Endodermal cell (in vitro differentiated cells): ENCODE measurements around the gene SLC36A3. TPM values are rescaled to one million over a fixed set of nuclear protein-coding genes. Genes with fewer than 3 reads are reported as not detected.

Experiments
- DNase-seq: peaks from one replicate; pipeline ENCODE4 v3.0.0-alpha.2; 2017
- H3K27ac ChIP-seq: 2 replicates; pipeline ENCODE4 v1.5.1; 2013; ENCODE audit warnings: mild to moderate bottlenecking, low read depth, low read length, moderate library complexity
- H3K27me3 ChIP-seq: 2 replicates; pipeline ENCODE4 v1.6.1; 2013; ENCODE audit warnings: mild to moderate bottlenecking, low read length, moderate library complexity; ENCODE audit not compliant: insufficient read depth, control insufficient read depth, poor library complexity, severe bottlenecking
- H3K36me3 ChIP-seq: 2 replicates; pipeline ENCODE4 v1.7.0; 2013; ENCODE audit warnings: mild to moderate bottlenecking, low read length, moderate library complexity; ENCODE audit not compliant: control insufficient read depth, insufficient read depth
- H3K4me1 ChIP-seq: one replicate; pipeline ENCODE4 v1.7.0; 2013; ENCODE audit warnings: low read length; ENCODE audit not compliant: control insufficient read depth, insufficient read depth
- H3K4me3 ChIP-seq: 2 replicates; pipeline ENCODE4 v1.5.1; 2013; ENCODE audit warnings: mild to moderate bottlenecking, low read length, moderate library complexity
- H3K9ac ChIP-seq: 2 replicates; pipeline ENCODE4 v1.6.1; 2013; ENCODE audit warnings: mild to moderate bottlenecking, low read length, moderate library complexity; ENCODE audit not compliant: poor library complexity, severe bottlenecking; ENCODE audit errors: extremely low read depth
- H3K9me3 ChIP-seq: 2 replicates; pipeline ENCODE4 v1.6.1; 2013; ENCODE audit warnings: mild to moderate bottlenecking, low read length, moderate library complexity; ENCODE audit not compliant: control insufficient read depth
- H3K27ac Mint-ChIP-seq: 2 replicates; pipeline ENCODE4 v1.8.0; 2020; ENCODE audit warnings: mixed read lengths
- H3K27me3 Mint-ChIP-seq: 2 replicates; pipeline ENCODE4 v1.8.0; 2021; ENCODE audit warnings: mild to moderate bottlenecking, mixed read lengths; ENCODE audit not compliant: insufficient read depth
- H3K36me3 Mint-ChIP-seq: 2 replicates; pipeline ENCODE4 v1.8.0; 2020; ENCODE audit warnings: low read depth, mixed read lengths
- H3K4me1 Mint-ChIP-seq: 2 replicates; pipeline ENCODE4 v1.8.0; 2020; ENCODE audit warnings: mixed read lengths
- H3K4me3 Mint-ChIP-seq: 2 replicates; pipeline ENCODE4 v1.8.0; 2020; ENCODE audit warnings: mild to moderate bottlenecking, moderate library complexity, mixed read lengths
- H3K9me3 Mint-ChIP-seq: 2 replicates; pipeline ENCODE4 v1.8.0; 2020; ENCODE audit warnings: mild to moderate bottlenecking, mixed read lengths
- CTCF ChIP-seq: fragments of 200-600 bp; sonication (generic); conservative IDR thresholded peaks from 2 replicates; pipeline ENCODE4 v1.5.0; 2021; ENCODE audit warnings: antibody characterized with exemption, mild to moderate bottlenecking
- WGBS, 2 experiments: methylation state at CpG; one replicate each; pipeline versions ENCODE4 v1.1.5 to v1.1.7; 2013; ENCODE audit warnings: missing lambda C conversion rate in 2 of 2, mixed read lengths in 1 of 2; ENCODE audit not compliant: insufficient coverage in 1 of 2, insufficient read length in 1 of 2; 5-methylcytosine and 5-hydroxymethylcytosine counted together
- total RNA-seq, 2 donors: library from RNA; stranded (reverse); fragmentation: NEBNext Ultra II Directional in 1 of 2; extraction: Animal tissue kit (Norgen Biotek cat#: 25700) in 1 of 2; gene quantifications; 2 replicates in 1 of 2; 3 replicates in 1 of 2; pipeline ENCODE4 v1.2.1, GENCODE V29; 2021

SLC36A3 gene
- total RNA-seq, 2 donors from 2014 or later, result not detected

- Histone ChIP-seq H3K4me3 (no peak overlapping the region), H3K27ac (no peak overlapping the region), H3K27me3 (no peaks in the 10 kb centered on the region), H3K36me3 (no peaks in the 10 kb centered on the region), H3K9ac (no peak overlapping the region), H3K4me1 (no peaks in the 10 kb centered on the region), H3K9me3 (peaks cover 10% of the 10 kb centered on the region)
- no peak for TF ChIP-seq CTCF
- no peak for DNase-seq
- H3K4me1 Mint-ChIP-seq, result peaks cover 18% of the 10 kb centered on the region
- H3K36me3 Mint-ChIP-seq, result no peaks in the 10 kb centered on the region
- no peak overlapping the region for H3K4me3 Mint-ChIP-seq
- no peak overlapping the region for H3K27ac Mint-ChIP-seq
- WGBS, 2 experiments, result 98% methylated on average over 3 of the region's 3 CpGs; no CpG with 5 or more reads in 1 of the 2 experiments
- H3K9me3 Mint-ChIP-seq, result peaks cover 13% of the 10 kb centered on the region
- peaks cover 1% of the 10 kb centered on the region for H3K27me3 Mint-ChIP-seq
Observed at GRCh38 chr5:151244206-151244605, 59.4 kb downstream of the SLC36A3 start.

GRCh38 chr5:151243564-151243963, 60.0 kb downstream of the SLC36A3 start:
- no peak for DNase-seq
- peaks cover 20% of the 10 kb centered on the region for H3K4me1 Mint-ChIP-seq
- 92 to 93% methylated on average over 4 of the region's 4 CpGs for WGBS, 2 experiments
- Histone ChIP-seq H3K9ac (no peak overlapping the region), H3K27ac (no peak overlapping the region), H3K27me3 (no peaks in the 10 kb centered on the region), H3K4me1 (no peaks in the 10 kb centered on the region), H3K4me3 (no peak overlapping the region), H3K9me3 (peaks cover 10% of the 10 kb centered on the region), H3K36me3 (no peaks in the 10 kb centered on the region)
- H3K27ac Mint-ChIP-seq, result no peak overlapping the region
- peaks cover 13% of the 10 kb centered on the region for H3K9me3 Mint-ChIP-seq
- H3K4me3 Mint-ChIP-seq, result no peak overlapping the region
- H3K36me3 Mint-ChIP-seq, result no peaks in the 10 kb centered on the region
- H3K27me3 Mint-ChIP-seq, result peaks cover 2% of the 10 kb centered on the region
- TF ChIP-seq CTCF, result no peak

- no peak overlapping the region for H3K4me3 ChIP-seq
- H3K27me3 ChIP-seq, result no peaks in the 10 kb centered on the region
- Mint-ChIP-seq H3K27ac (no peak overlapping the region), H3K9me3 (peaks cover 13% of the 10 kb centered on the region), H3K4me3 (no peak overlapping the region), H3K4me1 (peaks cover 24% of the 10 kb centered on the region), H3K36me3 (no peaks in the 10 kb centered on the region), H3K27me3 (peaks cover 4% of the 10 kb centered on the region)
- 90 to 100% methylated on average over 2 to 4 of the region's 4 CpGs for WGBS, 2 experiments
- no peak for DNase-seq
- peaks cover 10% of the 10 kb centered on the region for H3K9me3 ChIP-seq
- no peak overlapping the region for H3K9ac ChIP-seq
- H3K4me1 ChIP-seq, result no peaks in the 10 kb centered on the region
- TF ChIP-seq CTCF, result no peak
- no peak overlapping the region for H3K27ac ChIP-seq
- no peaks in the 10 kb centered on the region for H3K36me3 ChIP-seq
Observed at GRCh38 chr5:151243127-151243526, 60.4 kb downstream of the SLC36A3 start.
